Subcutaneous adipose tissue (tissue), 4 donors: ENCODE results near the gene MAN1A1. TPM values are rescaled to one million over a fixed set of nuclear protein-coding genes. Genes with fewer than 3 reads are reported as not detected.

ENCODE experiments used
- CTCF ChIP-seq: fragments of 450-650 bp; IDR thresholded peaks from one replicate; pipeline ENCODE4 v1.5.1; 2016; ENCODE audit warnings: low read depth, mild to moderate bottlenecking, control low read depth, antibody characterized with exemption, moderate library complexity
- total RNA-seq, 4 donors: library from RNA; depleted of rRNA; stranded (reverse); fragments of >200 nt; gene quantifications; one replicate each; pipeline ENCODE4 v1.1.0, GENCODE V29; 2016

MAN1A1 gene
- total RNA-seq, 4 donors from 2014 or later: 268 to 470 (median 387) TPM

- TF ChIP-seq CTCF: no peak
Observed at GRCh38 chr6:119317007-119317406, 32.6 kb downstream of the MAN1A1 start.

DNA sequence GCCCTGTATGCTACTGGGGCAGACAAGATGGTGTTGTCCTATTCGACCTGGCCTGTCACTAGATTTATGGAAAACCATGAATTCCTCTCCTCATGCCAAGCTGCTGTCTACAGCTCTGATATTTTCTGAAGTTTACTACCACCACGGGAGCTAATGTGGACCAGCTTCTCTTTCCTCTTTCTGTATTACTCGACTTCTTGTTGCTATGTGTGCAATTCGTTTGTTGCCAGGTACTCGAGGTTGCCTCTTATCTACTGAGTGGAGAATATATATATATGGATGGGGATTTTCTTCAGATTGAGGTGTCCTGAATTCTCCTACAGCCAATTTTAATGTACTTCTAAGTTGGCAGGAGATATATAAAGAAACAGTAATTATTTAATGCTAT, 34.7 kb downstream of the MAN1A1 start:
- TF ChIP-seq CTCF: no peak

DNA sequence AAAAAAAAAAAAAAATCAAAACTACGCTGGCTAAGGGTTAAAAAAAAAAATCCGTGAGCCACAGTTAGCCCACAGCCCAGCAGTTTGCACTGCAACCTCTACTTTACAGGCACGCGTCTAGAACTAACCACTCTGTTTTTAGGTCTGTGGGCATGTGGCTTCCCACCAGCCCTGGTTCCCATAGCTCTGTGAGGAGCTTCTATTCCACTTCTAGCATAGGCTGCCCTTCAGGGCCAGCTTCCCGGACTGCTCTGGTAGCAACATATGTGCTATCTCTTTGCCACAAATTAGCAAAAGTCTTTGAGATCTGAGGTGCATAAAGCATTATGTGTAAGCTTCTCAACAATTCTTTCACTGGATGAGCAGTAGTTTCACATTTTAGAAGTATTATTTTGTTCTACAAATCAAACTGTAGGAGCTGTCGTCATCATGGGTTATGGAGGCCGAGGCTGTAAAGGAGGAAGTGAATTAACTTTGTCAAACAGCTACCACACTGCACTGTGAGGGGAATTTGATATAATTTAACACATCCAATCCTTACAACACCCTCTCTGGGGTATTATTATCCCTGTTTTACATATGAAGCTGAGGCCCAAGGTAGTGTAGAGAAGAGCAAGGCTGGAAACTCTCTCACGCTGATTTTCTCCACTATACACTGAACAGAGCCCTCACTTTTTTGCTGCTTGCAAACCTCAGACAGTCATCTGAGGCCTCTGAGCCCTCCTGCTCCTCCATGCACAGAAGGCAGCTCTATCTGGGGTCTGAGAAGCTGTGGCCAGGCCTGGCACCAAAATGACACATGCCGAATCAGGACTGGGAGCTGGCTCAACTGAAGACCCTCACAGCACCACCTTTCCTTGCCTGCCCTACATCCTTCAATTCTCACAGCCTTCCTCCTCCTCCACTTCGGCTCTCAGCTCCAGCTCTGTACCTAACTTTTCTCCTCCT, 35.4 kb downstream of the MAN1A1 start:
- TF ChIP-seq CTCF: no peak

DNA sequence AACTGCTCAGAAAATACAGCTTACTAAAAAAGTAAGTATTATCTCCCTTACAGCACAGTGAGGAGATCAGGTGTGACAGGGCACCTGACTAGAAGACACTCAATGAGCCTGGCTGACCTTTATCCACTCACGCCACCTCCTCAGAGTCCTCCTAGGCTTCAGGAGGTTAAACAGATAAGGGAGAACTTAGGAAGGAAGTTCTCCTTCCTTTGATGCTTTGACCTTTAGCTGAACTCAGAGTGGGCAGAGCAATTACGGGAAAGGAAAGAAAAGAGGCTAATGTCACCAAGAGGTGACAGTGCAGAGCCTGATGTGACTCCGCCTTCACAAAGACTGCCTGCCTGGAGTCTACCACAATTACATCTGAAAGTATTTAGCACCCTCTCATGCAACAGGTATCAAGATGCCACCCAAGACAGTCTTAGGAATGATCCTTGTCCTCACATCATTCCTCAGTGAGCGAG, 36.7 kb downstream of the MAN1A1 start:
- TF ChIP-seq CTCF: no peak

DNA sequence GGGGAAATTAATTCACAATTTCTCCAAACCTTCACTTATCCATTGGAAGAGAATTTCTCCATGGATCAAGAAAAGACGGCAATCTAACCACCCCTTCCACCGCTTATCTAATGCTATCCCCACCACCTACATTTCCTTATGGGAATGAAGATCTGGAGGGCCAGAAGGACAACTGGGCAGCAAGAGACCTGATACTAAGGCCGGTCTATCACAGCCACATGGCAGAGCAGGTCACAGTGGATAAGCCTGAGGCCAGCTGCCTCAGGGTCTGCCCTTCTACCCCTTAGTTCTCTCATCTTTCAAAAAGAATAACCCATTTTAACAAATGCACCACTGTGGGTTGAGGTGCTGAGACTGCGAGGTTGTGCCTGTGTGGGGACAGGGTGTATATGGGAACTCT, 37.1 kb downstream of the MAN1A1 start:
- TF ChIP-seq CTCF: no peak

- TF ChIP-seq CTCF: no peak
Observed at GRCh38 chr6:119311514-119312142, 37.9 kb downstream of the MAN1A1 start.

DNA sequence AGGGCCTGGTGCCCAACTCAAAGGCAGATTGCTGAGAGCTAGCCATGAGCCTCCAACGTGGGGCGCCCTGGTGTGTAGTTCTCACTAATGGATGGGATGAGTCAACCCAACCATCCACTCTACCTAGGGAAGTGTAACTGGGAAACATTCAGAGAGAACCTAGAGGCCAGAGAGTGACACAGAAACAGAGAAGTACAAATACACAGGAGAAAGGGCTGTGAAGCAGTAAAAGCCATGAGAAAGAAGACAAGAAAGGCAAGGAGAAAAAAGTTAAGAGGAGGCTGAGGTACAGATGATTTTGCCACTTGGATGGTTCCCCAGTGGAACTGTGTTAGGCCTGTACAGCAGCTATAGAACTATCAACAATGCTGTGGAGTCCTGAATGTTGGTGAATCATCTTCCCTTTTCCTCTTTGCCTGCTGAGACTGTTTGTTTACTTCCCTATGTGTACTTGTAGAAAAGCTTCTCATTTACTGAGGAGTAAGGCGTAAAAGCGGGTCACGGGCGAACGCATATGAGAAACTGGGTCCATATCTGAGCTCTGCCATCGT, 39.0 kb downstream of the MAN1A1 start:
- TF ChIP-seq CTCF: no peak
